HG02970 (cell line): ENCODE results near the gene LIN7B.

Experiments
- ATAC-seq: cut with Tn5 transposase; IDR thresholded peaks from one replicate; pipeline ENCODE4 v1.9.1; 2021; ENCODE audit warnings: mild to moderate bottlenecking, moderate library complexity, moderate number of reproducible peaks; ENCODE audit not compliant: unreplicated experiment, low FRiP score

LIN7B gene

DNA sequence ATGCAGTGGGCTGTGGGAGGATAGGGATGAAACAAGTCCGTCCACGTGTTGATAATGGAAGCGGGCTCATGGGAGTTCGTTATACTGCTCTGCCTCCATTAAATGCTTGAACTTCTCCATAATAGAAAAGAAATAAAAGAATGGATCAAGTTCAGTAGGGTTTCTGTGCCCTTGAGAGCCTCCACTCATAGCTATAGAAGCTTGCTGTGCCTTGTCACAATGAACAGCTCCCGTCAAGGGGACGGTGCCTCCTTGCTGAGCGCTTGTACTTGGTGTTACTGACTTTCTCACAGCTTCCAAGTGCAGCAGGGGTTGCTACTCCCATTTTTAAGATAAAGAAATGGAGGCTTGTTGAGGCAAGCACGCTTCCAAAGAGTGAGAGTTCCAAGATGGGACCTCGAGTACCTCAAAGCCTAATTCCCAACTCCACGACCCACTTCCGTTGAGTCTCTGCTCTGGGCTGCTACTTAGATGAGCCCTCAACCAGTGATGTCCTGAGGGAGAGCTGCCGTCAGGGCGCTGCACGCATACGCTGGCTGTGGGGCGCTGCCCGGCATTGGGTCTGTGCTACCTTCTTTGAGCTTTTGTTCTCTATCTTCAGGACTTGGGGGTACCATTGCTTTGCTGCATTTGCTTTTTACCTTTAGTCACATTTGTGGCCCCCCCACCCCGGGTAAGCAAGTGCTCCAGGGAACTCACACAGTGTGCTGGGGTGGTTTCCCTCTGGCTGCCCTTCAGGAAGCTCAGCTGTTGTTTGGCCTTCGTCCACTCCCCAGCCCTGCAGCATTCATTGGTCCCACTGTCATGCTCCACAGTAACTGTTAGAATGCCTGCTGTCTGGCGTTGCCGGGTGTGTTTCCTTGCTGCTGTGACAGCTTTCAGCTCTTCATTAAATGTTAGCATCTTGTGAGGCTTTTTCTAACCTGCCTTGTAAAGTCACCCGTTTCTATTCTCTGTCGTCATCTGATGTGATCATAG, 19.4 kb upstream of the LIN7B start:
- ATAC-seq: no peak

GRCh38 chr19:49097453-49098288, 16.5 kb upstream of the LIN7B start:
- ATAC-seq: no peak

DNA sequence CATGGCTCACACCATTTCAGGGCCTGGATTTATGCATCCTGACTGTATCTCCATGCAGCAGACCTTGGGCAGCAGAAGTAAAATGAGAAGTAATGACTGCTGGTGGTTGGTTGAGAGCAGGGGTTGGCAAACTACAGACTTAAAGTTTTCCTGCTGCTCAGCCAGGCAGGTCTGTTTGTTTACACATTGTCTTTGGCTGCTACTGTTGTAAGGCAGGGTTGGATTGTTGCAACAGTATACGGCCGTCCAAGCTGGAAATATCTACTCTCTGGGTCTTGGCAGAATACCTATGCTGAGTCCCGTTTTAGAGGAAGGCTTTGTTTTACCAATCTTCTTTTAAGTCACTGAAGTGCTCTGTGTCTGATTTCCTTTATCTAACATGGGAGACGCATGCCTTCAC, 15.4 kb upstream of the LIN7B start:
- no peak for ATAC-seq

- ATAC-seq: no peak
Observed at GRCh38 chr19:49101160-49101559, 13.0 kb upstream of the LIN7B start.

DNA sequence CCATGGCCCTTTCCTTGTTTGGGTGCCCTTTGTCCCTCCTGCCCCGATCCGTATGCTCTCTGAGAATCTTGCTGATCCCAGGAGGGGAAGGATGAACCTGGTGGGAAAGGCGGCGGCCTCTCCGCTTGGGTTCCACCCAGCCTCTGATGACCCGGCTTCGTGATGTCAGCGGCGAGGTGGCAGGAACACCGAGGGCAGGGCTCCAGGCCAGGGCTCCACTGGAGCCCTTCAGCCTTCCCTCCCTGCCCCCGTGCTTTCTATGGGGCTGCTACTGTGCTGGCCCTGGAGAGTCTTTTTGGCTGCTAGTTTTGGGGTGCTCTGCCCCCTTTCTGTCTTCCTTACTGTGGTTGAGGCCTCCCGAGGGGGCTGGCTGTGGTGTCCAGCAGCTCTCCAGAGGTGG, 11.9 kb upstream of the LIN7B start:
- no peak for ATAC-seq

- no peak for ATAC-seq
Observed at GRCh38 chr19:49103331-49104085, 10.7 kb upstream of the LIN7B start.

GRCh38 chr19:49104229-49104864, 9.8 kb upstream of the LIN7B start:
- no peak for ATAC-seq

GRCh38 chr19:49106648-49107135, 7.5 kb upstream of the LIN7B start:
- ATAC-seq: no peak

DNA sequence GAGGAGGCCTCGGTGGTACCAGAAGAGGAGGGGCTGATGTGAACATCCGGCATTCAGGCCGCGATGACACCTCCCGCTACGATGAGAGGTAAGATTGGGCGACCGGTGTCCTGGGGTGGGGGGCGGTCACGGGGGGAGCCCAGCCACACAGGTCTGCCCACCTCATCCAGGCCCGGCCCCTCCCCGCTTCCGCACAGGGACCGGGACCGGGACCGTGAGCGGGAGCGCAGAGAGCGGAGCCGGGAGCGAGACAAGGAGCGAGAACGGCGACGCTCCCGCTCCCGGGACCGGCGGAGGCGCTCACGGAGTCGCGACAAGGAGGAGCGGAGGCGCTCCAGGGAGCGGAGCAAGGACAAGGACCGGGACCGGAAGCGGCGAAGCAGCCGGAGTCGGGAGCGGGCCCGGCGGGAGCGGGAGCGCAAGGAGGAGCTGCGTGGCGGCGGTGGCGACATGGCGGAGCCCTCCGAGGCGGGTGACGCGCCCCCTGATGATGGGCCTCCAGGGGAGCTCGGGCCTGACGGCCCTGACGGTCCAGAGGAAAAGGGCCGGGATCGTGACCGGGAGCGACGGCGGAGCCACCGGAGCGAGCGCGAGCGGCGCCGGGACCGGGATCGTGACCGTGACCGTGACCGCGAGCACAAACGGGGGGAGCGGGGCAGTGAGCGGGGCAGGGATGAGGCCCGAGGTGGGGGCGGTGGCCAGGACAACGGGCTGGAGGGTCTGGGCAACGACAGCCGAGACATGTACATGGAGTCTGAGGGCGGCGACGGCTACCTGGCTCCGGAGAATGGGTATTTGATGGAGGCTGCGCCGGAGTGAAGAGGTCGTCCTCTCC, 6.3 kb upstream of the LIN7B start:
- ATAC-seq: no peak

GRCh38 chr19:49109051-49109450, 5.1 kb upstream of the LIN7B start:
- no peak for ATAC-seq

DNA sequence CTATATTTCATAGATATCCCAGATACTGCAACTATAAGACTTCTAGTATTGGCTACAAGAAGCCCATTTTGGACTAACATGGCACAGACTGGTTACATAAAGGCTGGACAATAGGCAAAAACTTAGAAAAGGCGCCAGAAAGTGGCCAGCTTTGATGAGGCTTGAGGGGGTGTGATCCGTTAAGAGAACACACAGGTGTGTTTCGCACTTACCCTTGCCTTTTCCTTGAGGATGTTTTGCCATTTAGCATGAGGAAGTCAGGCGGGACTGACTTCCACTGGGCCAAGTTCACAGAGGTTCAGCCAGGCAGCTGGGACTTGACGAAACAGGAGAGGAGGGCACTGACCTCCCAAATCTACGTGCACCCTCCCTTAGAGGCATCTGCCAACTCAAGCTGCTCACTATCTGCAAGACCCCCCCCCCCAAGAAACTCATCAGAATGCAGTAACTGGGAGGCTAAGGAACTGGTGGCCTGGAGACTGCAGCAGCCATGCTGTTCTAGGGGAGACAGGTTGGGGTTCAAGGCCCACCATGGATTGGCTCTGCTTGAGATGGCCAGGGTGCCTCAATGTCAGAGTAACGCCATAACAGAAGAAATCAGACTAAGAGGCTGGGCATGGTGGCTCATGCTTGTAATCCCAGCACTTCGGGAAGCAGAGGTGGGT, 4.5 kb upstream of the LIN7B start:
- ATAC-seq: no peak

- ATAC-seq: no peak
Observed at GRCh38 chr19:49110567-49110966, 3.6 kb upstream of the LIN7B start.

- no peak for ATAC-seq
Observed at GRCh38 chr19:49111218-49111998, 2.8 kb upstream of the LIN7B start.

- no peak for ATAC-seq
Observed at GRCh38 chr19:49114630-49115363, 627 bp downstream of the LIN7B start.

DNA sequence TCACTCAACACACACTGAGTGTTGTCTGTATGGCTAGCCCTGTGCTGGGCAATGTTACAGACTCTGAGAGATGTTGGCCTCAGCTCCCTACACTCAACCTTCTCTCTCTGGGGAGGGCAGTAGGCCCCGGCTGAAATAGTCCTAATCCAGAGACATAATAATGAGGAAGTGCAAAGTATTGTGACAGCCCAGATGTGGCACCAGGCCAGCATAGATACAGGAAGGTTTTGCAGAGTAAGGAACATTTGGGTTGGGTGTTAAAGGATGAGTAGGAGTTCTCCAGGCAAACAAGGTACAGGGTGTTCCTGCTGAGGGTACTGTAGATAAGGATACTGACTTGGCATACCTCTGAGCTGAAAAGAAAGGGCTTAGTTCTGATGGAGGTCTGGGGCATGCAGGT, 2.4 kb downstream of the LIN7B start:
- ATAC-seq: no peak

DNA sequence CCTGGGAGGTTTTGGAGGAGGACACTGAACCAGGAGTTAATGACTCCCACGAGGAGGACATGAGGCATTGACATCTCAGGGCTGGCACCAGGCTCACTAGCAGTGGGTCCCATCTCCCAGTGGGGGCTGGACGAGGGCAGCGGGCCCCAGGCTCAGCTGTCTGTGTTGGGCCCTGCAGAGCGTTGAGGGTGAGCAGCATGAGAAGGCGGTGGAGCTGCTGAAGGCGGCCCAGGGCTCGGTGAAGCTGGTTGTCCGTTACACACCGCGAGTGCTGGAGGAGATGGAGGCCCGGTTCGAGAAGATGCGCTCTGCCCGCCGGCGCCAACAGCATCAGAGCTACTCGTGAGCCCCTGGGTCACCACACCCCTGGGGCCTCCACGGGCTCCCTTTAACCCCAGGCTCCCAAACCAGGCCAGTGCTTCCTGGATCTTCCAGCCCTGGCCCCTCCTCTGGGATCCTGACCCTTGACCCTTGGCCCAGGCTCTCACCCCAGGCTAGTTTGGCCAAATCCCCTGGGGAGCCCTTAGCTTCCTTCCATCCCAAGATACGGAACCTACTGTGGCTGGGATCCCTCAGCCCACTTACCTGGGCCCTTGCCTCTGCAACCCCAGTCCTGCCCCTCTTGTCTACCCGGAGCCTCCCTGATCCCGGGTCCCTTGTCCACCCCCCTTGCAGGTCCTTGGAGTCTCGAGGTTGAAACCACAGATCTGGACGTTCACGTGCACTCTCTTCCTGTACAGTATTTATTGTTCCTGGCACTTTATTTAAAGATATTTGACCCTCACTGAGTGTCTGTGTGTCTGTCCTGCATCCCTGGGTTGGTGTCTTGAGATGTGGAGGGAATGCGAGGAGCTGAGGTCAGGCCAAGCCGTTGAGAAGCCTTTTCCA, 3.8 kb downstream of the LIN7B start:
- no peak for ATAC-seq
